GOT3 (cell line): ENCODE results near the gene MTARC1.

ENCODE experiments used
- DNase-seq: peaks from one replicate; lab custom pipeline; 2025; ENCODE audit warnings: mixed read lengths; lab: John Stamatoyannopoulos, UW

MTARC1 gene

DNA sequence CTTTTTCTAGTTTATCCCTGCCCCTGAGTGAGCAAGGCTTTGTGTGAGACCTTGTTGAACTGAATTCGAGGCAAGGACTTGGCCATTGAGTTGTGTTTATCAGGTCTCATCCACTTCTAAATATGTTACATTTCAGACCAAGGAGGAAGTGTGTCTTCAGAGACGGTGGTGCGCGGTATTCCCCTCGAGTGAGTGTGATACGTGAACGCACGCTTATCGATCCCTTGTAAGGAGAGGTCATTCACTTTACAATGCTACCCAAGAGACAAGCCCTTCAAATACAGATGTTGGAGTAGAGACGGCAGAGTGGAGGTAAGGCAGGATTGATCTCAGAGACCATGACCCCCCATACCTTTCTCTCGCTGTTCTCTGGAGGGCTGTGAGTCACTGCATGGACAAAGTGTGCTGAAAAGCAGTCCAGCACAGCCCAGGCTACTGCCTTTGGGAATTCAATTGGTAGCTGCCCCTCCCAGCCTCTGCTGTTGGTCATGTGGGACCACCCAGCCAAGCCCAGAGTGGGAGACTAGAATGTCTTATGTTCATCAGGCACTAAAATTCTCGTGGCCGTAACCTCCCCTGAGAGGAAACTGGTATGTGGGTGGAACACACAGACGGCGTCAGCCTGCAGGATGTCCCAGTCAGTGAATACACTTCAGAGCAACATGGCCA is 16.3 kb upstream of the MTARC1 start:
- no peak for DNase-seq

DNA sequence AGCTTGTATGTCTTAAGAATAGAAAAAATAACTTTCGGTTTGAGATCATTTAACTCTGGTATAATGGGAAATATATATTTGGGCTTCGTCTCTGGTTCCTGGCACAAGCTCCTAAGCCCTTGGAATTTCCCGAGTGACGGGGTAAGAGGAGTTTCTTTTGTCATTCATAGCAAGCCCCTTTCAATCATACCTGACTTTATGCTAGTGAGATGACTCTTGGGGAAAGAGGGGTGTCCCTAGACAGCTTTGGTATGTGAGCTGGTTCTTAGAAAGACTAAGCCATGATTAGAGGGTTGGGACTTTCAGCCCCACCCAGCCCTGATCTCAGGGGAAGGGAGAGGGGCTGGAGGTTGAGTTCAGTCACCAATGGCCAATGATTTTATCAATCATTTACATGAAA is 13.9 kb upstream of the MTARC1 start:
- DNase-seq, result no peak

DNA sequence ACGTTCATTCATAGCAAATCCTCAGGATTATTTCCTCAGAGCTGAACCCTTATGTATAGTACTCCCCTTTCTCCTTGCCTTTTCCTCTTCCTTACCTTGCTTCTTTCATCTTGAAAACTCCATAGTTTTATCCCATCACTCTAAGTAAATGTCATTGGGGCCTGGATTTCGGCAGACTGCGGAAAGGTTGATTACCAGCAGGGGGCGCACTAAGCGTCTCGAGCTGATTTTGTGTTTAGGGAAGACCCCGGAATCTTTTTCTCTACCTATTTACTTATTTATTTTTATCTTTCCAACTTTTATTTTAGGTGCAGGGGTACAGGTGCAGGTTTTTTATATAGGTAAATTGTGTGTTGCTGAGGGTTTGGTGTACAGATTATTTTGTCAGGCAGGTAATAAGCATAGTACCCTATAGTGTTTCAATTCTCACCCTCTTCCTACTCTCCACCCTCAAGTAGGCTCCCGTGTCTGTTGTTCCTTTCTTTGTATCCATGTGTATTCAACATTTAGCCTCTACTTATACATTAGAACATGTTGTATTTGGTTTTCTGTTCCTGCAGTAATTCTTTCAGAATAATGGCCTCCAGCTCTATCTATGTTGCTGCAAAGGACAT is 11.4 kb upstream of the MTARC1 start:
- DNase-seq, result no peak

DNA sequence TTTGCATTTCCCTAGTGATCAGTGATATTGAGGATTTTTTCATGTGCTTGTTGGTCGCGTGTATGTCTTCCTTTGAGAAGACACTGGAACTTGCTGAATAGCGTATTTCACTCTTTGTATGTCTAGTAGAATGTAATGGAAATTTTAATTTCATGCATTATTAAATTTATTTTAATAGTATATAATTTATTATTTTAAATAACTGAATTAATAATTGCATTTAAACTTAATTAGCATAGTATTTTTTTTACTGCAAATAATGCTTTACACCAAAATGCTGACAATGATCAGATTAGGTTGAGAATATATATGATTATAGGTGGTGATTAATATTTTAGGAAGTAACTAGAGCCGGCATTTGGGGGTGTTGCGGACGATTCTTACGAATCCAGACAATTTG is 10.5 kb upstream of the MTARC1 start:
- DNase-seq, result no peak

DNA sequence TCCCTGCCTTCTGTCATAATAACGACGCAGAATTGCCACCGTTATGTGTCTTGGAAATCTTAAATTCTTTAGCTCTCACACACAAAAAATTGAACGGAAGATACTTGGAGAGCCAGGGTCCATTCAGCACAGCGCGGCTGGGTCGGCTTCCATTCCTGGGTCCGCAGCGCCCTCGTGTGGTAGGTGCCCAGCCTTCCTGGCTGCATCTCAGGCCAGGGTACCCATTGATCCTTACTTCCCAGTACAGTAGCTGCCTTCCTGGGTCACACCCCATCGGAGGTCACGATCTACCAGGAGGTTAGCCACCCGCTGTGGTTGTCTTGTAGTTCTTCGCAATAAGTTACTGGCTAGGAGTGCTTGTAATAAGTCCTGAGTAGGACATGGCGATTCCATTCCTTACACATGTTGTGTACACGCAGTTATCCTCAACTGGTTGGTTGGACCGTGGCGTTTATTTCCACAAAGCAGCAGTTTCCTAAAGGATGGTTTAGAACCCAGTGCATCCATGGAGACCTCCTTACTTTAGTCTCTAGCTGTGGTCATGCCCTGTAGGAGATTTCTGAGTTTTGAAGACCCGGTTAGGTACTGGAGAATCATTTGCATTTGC is 9.9 kb upstream of the MTARC1 start:
- DNase-seq, result peak; percentile 8

DNA sequence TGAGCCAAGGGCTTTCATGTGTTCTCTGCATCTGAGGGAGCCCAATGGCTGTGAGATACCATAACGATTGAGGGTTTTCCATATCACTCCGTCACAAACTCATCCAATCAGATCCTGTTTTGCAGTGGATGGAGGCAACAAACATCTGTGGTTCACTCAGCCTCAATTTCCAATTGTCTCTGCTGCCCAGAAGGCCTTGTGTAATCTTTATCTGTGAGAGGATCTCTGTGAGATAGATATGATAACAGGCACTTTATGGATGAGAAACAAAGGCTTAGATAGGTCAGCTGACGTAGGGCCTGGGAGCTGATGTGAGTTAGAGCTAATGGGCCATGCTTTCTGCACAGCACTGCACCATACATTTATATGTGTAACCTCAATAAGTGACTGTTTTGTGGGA is 3.3 kb upstream of the MTARC1 start:
- no peak for DNase-seq

DNA sequence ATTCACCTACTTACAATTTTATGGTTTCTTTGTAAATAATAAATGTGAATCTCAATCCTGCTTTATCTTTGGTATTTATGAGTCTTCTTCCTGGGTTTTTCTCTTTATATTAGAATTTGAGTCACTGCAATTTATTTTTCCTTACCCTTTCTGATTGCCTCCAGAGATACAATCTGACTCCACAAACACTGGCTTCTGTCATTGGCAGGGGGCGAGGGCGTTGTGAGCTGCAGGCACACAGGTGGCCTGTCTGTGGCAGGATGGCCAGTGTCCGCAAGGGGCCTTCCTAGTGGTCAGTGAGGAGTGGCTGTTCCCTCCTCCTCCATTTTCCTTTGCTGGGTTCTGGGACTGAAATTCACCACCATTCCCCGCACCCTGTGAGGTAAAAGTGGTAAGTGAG is 2.0 kb upstream of the MTARC1 start:
- no peak for DNase-seq

DNA sequence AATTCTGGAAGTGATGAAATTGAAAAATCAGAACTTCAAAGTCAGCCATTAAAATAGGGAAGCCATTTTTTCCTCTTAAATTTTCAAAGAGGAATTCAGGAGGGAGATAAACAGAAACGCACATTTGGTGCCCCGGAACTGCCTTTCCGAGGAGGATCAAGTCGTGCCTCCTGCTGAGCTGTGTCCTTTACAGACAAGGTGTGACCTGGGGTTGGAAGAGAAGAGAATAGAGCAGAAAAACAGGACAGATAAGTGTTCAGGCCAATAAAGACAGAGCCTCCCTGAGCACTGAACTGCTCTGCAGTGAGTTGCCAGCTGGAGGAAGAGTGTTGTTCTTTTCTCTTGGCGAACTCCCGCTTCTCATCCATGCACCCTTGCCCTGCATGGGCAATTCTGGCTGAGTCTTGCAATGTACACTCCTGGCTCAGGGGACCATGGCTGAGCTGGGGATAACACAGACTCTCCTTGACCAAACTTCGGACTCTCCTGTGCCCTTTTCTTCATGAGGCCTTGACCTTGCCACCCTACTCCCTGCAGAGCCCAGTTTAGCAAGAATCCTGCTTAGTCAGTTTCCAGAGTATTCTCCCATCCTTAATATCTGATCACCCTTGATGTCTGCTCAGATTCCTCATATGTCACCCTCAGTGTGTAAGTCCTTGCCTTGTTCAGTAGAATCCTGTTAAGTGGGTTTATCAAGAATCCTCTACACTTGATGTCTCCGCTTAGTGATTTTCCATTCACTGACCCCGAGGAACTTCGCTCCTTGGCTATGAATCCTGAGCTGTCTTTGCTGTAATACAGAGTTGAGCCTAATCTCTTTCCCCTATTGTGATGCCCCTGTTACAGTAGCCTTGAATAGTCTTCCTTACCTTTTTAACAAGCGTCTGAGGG is 1.3 kb upstream of the MTARC1 start:
- no peak for DNase-seq

DNA sequence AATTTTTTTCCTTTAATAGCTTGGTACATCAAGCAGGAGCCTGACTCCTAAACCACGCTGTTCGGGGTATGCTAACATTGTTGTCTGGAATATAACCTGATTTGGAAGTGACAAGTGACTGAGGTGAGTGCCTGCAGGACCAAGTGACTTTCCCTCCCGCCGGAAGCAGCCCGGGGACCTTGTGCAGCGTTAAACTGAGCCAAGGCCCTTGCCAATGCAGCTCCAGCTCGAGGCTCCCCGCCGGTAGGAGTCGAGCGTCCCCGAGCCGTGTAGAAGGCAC is 716 bp upstream of the MTARC1 start:
- DNase-seq, result no peak

DNA sequence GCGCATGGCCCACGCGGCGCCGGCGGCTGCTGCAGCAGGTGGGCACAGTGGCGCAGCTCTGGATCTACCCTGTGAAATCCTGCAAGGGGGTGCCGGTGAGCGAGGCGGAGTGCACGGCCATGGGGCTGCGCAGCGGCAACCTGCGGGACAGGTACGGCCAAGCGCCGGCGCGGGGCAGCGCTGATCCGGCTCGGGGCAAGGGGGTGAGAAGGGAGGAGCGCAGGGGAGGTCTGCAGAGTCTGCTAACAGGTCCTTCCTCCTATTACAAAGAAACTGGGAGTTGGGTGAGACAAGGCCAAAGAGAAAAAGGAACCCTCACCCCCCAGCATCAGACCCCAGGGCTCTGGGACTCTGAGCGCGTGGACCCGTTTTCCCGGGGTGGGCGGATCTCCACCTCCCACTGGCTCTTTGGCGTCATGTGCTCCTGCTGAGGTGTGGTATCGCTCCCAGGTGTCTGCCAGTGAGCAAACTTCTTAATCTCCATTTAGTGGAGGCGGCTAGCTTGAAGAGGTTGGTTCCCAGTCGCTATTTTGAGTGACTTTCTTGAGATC is 431 bp downstream of the MTARC1 start:
- DNase-seq, result no peak

DNA sequence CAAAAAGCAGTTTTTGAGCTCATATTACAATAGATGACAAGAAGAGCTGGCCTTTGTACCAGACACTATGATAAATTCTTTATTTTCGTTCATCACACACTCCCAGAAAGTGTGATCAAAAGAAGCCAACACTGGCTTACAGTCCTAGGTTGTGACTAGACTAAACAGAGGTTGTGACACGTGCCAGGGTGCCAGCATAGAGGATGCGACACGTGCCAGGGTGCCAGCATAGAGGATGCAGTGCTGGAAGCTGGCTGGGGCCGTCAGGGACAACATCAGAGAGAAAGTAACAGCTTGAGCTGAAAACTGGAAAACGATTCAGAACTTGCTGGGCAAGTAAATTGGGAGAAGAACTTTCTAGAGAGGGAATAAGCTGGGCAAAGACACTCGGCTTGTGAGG is 2.2 kb downstream of the MTARC1 start:
- DNase-seq, result no peak

DNA sequence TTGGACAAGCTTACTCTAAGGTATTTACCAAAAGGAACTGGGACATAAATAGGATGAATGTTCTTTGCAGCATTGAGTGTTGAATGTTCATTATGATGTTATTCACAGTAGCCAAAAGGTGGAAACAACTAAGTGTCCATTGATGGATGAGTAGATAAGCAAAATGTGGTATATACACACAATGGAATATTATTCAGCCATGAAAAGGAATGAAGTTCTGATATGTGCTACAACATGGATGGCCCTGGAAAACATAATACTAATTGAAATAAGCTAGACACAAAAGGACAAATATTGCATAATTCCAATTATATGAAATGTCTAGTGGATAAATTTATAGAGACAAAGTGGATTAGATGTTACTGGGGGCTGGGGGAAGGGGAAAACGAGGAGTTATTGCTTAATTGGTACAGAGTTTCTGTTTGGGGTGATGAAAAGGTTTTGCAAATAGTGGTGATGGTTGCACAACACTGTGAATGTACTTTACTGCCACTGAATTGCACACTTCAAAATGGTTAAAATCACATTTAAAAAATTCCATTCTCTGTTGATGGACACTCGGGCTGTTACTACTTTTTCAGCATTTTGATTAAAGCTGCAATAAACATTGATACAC is 2.9 kb downstream of the MTARC1 start:
- no peak for DNase-seq

DNA sequence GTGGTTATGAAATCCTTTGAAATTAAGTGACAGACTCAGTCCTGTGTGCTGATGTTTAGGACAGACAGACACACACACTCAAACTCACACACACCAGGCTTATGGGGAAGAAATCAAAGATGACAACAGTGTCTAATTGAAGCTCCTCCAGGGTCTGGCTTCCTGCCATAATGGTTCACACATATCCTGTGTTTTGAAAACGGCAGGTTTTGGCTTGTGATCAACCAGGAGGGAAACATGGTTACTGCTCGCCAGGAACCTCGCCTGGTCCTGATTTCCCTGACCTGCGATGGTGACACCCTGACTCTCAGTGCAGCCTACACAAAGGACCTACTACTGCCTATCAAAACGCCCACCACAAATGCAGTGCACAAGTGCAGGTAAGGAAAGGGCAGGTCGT is 4.6 kb downstream of the MTARC1 start:
- DNase-seq, result no peak

DNA sequence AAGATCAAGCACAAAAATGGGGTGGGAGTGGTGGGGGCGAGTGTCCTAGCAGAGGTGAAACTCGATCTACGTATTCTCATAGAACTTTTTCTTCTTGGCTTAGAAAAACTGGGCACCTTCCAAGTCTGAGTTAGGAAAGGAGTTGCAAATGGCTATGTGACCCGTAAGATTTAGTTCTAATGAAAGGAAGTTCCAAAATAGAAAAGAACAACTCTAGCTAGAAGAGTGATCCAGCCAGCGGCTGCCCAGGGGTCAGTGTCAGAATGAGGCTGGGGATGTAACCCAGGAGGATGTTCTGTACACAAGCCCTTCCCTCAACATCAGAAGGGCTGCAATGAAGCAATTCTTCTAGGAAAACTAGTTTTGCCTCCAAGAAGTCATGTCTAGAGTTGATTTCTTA is 5.2 kb downstream of the MTARC1 start:
- DNase-seq, result no peak

DNA sequence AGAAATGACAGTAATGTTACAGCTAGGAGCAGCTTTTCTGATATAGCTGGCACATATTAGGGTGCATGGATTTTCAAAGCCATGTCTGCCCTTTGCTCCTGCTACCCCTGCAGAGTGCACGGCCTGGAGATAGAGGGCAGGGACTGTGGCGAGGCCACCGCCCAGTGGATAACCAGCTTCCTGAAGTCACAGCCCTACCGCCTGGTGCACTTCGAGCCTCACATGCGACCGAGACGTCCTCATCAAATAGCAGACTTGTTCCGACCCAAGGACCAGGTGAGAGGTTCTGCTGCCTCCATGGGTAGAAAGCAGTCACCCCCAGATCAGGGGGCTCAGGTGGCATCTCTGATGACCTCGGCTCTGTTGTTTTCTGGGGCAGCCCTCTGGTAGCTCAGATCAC is 9.8 kb downstream of the MTARC1 start:
- DNase-seq, result no peak

DNA sequence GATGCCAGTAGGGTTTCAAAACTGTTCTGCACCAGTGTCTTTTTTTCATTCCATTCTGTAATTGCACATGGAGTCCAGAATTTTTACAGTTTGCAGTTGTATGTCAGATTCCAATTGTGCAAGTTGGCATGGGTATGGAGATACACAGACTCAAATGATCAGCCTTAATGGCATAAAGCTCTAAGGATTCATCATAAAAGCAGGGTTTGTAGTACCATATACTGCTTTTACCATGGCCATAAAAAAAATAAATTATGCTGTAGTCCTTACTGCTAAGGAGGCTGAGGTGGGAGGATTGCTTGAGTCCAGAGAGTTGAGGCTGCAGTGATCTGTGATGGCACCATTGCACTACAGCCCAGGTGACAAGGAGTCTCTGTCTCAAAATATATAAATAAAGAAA is 10.3 kb downstream of the MTARC1 start:
- DNase-seq, result no peak

DNA sequence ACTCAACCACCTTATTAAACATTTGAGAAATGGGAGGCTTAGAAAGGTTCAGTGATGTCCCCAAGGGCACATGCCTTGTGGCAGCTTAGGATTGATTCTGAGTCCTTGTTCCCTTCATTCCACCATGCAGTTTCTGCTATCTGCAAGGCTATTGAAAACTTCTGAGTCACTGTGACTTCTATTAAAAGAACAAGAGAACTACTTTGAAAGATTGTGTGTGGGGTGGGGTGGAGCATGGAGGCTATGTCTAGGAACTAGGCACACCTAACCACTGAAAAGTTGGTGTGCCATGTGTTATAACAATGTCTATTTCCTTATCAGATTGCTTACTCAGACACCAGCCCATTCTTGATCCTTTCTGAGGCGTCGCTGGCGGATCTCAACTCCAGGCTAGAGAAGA is 10.8 kb downstream of the MTARC1 start:
- DNase-seq, result no peak

DNA sequence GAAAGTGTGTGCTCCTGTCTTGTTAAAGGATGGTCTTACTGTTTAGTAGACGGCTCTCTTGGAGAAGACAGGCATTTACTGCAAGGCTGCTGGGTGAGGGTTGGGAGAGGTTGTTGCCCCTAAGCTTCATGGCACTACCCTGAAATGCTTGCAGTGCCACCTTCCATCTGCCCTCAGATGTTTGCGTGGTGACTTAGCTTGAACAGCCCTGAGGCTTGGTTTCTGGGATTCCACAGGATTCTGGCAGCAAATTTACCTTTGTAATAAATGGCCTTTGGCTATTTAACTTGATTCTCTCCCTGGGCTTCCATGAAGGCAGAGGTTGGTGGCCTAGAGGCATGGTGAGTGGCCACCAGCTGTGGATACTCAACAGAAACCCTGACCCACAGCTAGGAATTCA is 11.6 kb downstream of the MTARC1 start:
- no peak for DNase-seq

DNA sequence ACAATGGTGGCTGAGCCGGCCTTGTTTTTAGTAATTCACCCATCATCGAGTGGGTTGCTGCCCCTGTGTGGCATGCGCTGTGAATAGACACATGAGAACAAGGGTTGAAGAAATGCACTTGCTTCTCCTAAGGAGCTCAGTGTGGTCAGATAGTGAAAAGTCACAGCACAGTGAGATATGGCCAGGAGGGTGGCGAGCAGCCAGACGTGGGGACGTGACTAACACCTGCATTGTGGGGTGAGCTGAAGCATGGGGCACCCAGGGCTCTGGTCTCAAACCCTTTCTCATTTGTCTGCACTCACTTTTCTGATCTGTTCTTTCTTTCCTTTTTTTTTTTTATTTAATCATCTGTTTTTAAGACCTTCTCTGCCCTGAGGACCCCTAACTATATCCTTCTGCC is 13.5 kb downstream of the MTARC1 start:
- DNase-seq, result no peak

DNA sequence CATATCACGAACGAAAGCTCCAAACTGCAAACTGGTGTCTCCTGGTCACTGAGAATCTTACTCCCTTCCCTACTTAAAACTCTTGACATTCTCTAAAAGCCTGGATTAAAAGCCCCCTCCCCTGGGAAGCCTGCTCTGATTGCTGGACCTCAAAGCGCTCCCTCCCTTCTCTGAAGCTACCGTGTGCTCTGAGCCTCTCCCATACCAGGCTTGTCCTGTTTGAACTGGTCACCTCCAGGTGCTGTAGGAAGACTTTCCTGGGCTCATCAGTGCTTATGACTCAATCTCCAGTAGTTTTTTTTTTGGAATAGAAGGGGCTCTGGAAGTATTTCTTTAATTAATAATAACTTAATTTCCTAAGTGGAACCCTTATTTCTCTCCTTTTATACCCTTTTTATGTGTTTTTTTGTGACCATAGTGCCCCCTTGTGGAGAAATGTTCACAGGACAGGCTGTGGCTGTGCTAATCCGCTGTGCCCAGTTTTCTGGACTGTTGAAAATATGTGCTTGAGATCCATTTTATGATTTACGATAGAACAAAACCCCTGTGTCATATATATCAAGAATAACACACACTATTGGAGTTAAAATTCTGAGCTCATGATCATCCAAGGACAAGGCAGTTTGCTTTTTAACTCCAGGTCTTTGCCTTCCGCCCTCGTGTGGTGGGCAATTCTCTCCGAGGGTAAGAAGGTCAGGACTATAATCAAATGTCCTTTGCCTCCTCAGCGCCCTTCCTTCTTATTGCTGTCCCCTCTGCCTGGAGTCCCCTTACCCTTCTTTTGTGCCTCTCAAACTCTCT is 16.9 kb downstream of the MTARC1 start:
- no peak for DNase-seq

DNA sequence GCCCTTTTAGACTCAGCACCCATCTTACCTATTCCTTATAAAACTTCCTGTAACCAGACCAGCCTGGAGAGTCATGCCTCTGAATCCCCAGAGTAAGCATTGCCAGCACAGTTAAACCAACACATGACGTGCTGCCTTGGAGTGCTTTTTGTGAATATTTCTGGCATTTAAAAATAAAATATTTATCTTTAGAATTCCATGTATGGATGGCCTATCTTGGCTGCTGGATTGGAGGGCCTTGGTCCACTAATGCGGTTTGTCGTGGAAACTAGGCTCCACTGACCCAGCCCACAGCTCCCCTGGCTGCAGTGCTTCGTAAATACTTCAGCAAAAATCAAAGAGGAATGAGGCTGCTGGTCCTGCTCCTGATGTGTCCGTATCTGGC is 17.5 kb downstream of the MTARC1 start:
- no peak for DNase-seq

DNA sequence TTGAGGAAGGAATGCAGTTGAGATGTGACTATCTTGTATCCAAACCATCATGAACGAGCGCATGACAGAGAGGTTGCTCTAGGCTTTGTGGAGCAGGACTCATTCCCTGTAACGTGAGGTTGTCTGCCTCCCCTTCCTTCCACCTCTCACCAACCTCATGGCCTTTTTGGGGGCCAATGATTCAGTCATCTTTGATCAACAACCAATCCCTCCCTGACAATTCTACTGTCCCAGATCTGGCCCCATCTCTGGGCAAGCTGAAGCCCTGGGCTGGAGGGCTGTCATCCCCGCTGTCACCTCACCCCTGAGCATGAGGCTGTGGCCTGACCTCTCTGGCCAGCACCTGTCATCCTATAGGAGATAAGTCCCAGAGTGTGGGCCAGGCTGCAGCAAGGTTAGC is 19.7 kb downstream of the MTARC1 start:
- DNase-seq, result no peak
